Measurements from ENCODE around the gene AASS. TPM values are rescaled to one million over a fixed set of nuclear protein-coding genes. Genes with fewer than 3 reads are reported as not detected.
"Not testable (repeated sequence)": the region's sequence is repeated elsewhere in the genome, so short reads cannot be mapped to it uniquely, and the experiment has no call there.

The AASS gene
- polyA plus RNA-seq, 3 donors = 13.0 to 50.1 (median 16.5) TPM

DNA sequence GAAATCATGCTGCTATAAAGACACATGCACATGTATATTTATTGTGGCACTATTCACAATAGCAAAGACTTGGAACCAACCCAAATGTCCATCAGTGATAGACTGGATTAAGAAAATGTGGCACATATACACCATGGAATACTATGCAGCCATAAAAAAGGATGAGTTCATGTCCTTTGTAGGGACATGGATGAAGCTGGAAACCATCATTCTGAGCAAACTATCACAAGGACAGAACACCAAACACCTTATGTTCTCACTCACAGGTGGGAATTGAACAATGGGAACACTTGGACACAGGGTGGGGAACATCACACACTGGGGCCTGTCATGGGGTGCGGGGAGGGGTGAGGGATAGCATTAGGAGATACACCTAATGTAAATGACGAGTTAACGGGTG lies 9.3 kb downstream of the AASS start:
- 97% methylated on average over 3 of the region's 3 CpGs for WGBS, 3 donors

GRCh38 chr7:122133477-122133876 lies 10.6 kb downstream of the AASS start:
- WGBS, 3 donors = 93 to 98% (median 96%) methylated on average over 8 of the region's 8 CpGs
- no peak overlapping the region for H3K27ac ChIP-seq (ENCODE audit: low read depth, low read length)

More for the DNA sequence above, 9.3 kb downstream of the AASS start:
- not testable (repeated sequence) for H3K27ac ChIP-seq (ENCODE audit: low read depth, low read length)

DNA sequence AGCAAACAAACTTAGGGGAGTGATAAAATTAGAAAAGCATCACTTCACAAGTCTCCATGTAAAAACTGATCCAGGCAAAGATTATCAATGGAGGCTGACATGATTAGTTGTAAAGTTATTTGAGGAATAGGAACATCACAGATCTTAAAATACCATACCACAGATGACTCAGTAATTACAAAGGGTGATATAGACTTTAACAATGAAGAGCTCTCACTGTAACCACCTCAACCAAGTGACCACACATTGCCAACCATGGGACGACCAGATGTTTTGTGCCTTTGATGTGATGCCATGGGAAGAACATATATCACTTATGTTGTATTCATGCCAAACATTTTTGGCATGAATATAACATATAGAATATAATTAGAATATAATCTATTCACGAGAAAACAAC lies 11.7 kb downstream of the AASS start:
- WGBS, 3 donors = 75 to 85% (median 85%) methylated on average over 2 of the region's 2 CpGs
- no peak overlapping the region for H3K27ac ChIP-seq (ENCODE audit: low read depth, low read length)

DNA sequence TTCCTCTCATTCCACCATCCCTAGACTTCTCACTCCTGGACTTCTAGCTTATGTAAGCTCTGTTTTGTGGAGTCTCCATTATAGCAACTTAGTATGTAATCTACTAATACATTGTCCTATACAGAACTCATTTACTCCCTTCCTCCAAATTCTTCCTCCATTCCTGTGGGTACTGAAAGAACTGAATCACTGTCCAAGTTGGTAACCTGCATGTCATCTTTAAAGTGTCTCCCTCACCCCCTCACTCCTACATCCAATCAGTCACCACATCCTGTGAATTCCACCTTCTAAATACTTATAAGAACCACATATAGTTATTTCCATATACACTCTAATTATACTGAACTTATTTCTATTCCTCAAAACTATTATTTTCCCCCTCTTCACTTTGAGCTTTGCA lies 20.3 kb downstream of the AASS start:
- no peak overlapping the region for H3K27ac ChIP-seq (ENCODE audit: low read depth, low read length)

- no peak overlapping the region for H3K27ac ChIP-seq (ENCODE audit: low read depth, low read length)
- 53 to 65% (median 62%) methylated on average over 1 of the region's 1 CpG for WGBS, 3 donors
These were observed 25.3 kb downstream of the AASS start for GRCh38 chr7:122118757-122119156.

- H3K27ac ChIP-seq (ENCODE audit: low read depth, low read length) = no peak overlapping the region
These were observed 41.0 kb downstream of the AASS start for GRCh38 chr7:122103064-122103463.

GRCh38 chr7:122100021-122100420 lies 44.0 kb downstream of the AASS start:
- WGBS, 3 donors = 77 to 91% (median 83%) methylated on average over 3 of the region's 3 CpGs
- no peak overlapping the region for H3K27ac ChIP-seq (ENCODE audit: low read depth, low read length)

DNA sequence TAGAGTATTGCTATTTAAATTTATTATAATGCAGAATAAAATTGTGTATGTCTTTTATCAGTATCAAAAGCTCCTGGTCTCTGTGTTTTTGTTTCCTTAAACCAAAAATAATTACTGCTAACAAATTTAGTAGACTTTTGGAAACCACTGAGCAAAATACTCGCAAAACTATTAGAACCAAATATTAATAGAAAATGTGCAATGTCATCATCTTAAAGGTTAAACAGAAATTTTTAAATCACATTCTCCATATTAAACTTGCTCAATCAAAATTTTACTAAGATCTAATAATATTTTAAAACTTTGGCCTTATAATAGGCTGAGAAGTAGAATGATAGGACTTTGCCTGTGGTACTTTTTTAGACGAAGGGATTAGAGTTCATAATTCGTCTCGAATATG lies 48.4 kb downstream of the AASS start:
- H3K27ac ChIP-seq (ENCODE audit: low read depth, low read length) = no peak overlapping the region
- 70 to 82% (median 71%) methylated on average over 4 of the region's 4 CpGs for WGBS, 3 donors

GRCh38 chr7:122094549-122094948 lies 49.5 kb downstream of the AASS start:
- no peak overlapping the region for H3K27ac ChIP-seq (ENCODE audit: low read depth, low read length)
- 92 to 94% (median 93%) methylated on average over 1 of the region's 1 CpG for WGBS, 3 donors

- H3K27ac ChIP-seq (ENCODE audit: low read depth, low read length) = no peak overlapping the region
- 87 to 96% (median 95%) methylated on average over 6 of the region's 6 CpGs for WGBS, 3 donors
These were observed 50.9 kb downstream of the AASS start for GRCh38 chr7:122092964-122093797.

- WGBS, 3 donors = 89 to 97% (median 94%) methylated on average over 2 of the region's 2 CpGs
- no peak overlapping the region for H3K27ac ChIP-seq (ENCODE audit: low read depth, low read length)
These were observed 61.4 kb downstream of the AASS start for GRCh38 chr7:122082670-122083069.

DNA sequence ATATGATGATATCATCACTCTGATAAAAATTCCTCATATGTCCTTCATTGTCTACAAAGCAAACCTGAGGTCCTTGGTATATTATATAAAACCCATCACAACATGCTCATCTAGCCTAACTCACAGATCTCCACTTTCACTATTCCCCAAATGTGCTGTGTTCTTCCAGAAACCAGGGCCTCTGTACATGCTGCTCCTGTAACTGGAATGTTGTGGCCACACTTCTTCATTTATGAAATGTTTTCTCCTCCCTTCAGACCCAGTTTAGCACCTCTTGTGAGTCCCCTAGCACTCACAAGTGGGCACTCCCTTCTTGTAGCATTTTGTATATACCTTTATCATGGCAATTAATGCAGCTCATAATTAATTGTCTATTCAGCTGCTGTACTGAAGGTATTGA lies 61.9 kb downstream of the AASS start:
- H3K27ac ChIP-seq (ENCODE audit: low read depth, low read length) = no peak overlapping the region

DNA sequence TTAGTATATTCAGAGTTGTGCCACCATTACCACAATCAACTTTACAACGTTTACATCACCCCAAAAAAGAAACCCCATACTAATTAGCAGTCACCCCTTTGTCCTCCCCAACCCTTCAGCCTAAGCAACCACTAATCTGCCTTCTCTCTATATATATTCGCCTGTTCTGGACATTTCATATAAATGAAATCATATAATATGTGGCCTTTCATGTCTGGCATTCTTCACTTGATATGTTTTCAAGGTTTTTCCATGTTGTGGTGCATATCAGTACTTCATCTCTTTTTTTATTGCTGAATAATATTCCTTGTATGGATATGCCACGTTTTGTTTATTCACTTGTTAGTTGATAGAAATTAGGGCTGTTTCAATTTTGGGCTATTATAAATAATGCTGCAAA lies 70.4 kb downstream of the AASS start:
- 79 to 80% (median 79%) methylated on average over 3 of the region's 3 CpGs for WGBS, 3 donors

DNA sequence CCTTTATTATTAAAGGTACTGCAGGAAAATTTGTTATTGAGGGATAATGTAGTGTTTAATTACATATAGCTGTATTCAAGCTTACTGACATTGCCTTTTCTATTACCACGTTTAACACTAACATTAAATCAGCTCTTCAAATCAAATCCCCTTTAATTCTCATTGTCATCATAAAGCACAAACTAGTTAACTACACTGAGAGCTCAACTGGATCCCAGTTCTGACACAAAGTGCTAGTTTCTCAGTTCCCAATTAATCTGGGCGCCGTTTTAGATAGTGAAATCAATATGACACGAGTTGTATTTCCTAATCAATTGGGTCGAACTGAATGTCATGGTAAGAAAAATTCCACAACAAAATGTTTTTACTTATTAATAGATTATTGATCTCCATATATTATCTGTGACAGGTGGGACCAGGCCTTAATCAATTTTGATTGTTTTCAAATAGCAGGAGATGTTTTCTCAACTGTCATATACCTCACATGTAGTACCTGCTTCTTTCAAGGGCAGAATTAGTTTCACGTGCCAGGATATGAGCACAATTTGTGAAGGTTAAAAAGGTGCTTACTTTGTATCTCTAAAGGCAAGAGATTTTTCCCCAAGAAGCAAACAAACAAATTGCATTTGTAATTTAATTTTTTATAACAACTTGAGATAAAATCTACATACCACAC lies 71.0 kb downstream of the AASS start:
- WGBS, 3 donors = 59 to 89% (median 86%) methylated on average over 6 of the region's 6 CpGs
- H3K27ac ChIP-seq (ENCODE audit: low read depth, low read length) = no peak overlapping the region

More for the DNA sequence above, 70.4 kb downstream of the AASS start:
- H3K27ac ChIP-seq (ENCODE audit: low read depth, low read length) = no peak overlapping the region

GRCh38 chr7:122072272-122072671 lies 71.8 kb downstream of the AASS start:
- H3K27ac ChIP-seq (ENCODE audit: low read depth, low read length) = no peak overlapping the region
- WGBS, 3 donors = 87 to 97% (median 96%) methylated on average over 2 of the region's 2 CpGs

DNA sequence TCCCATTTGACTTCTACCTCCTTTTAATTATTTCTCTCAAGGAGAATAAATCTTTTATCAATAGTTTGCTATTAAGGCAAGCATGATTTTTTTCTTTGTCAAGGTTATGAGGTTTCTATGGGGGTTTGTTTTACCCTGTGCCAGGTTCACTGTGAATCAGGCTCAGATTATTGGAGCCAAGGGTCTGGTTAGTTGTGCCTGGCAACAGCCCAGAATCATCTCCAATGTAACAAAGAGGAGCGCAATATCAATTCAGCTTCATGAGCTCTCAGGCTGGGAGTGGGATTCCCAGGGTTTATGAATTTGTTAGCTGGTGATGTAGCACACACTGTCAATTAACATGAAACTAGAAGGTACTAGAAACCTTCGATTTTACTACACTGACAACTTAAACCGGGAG lies 73.2 kb downstream of the AASS start:
- H3K27ac ChIP-seq (ENCODE audit: low read depth, low read length) = no peak overlapping the region
- 86 to 90% (median 89%) methylated on average over 3 of the region's 3 CpGs for WGBS, 3 donors

GRCh38 chr7:122070062-122070461 lies 74.0 kb downstream of the AASS start:
- 33 to 55% (median 55%) methylated on average over 1 of the region's 1 CpG for WGBS, 3 donors
- H3K27ac ChIP-seq (ENCODE audit: low read depth, low read length) = no peak overlapping the region

DNA sequence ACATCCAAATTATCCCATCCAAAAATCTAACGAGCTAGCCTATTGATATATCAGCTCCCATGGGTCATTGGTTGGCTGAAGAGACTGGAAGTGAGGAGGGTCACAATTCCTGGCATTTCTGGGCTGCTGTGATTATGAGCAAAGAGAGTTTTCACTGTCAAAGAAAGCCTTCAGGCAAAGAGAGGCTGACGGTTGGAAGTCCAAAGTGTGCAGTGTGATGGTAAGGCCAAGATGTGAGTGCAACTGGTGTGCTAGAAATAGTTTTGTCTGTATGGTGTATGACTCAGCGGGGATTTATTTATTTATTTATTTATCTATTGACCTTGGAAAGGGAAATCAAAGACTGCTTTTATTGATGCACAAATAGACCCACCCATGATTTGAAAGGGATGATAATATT lies 75.0 kb downstream of the AASS start:
- WGBS, 3 donors = 66 to 69% (median 69%) methylated on average over 3 of the region's 3 CpGs
- no peak overlapping the region for H3K27ac ChIP-seq (ENCODE audit: low read depth, low read length)

- 67 to 78% (median 71%) methylated on average over 1 of the region's 1 CpG for WGBS, 3 donors
- H3K27ac ChIP-seq (ENCODE audit: low read depth, low read length) = no peak overlapping the region
These were observed 76.0 kb downstream of the AASS start for GRCh38 chr7:122068046-122068445.

- WGBS, 3 donors = 57 to 76% (median 75%) methylated on average over 1 of the region's 1 CpG
- H3K27ac ChIP-seq (ENCODE audit: low read depth, low read length) = no peak overlapping the region
These were observed 77.0 kb downstream of the AASS start for GRCh38 chr7:122067077-122067476.

All from adipose tissue (tissue), 3 donors.